Measurements from ENCODE around the gene NUDT22.

NUDT22 gene

GRCh38 chr11:64198511-64198910 is 27.6 kb upstream of the NUDT22 start:
- H3K4me1 Mint-ChIP-seq (ENCODE audit: low read depth), result peaks cover 5% of the 10 kb centered on the region
- H3K4me3 Mint-ChIP-seq, result no peak overlapping the region
- H3K27me3 Mint-ChIP-seq (ENCODE audit: low read depth), result no peaks in the 10 kb centered on the region
- no peaks in the 10 kb centered on the region for H3K9me3 Mint-ChIP-seq
- H3K27ac Mint-ChIP-seq, result no peak overlapping the region
- peaks cover 58% of the 10 kb centered on the region for H3K36me3 Mint-ChIP-seq (ENCODE audit: low read depth)

- H3K27ac Mint-ChIP-seq, result no peak overlapping the region
- H3K9me3 Mint-ChIP-seq, result no peaks in the 10 kb centered on the region
- H3K4me3 Mint-ChIP-seq, result no peak overlapping the region
- peaks cover 57% of the 10 kb centered on the region for H3K36me3 Mint-ChIP-seq (ENCODE audit: low read depth)
- no peaks in the 10 kb centered on the region for H3K27me3 Mint-ChIP-seq (ENCODE audit: low read depth)
- peaks cover 20% of the 10 kb centered on the region for H3K4me1 Mint-ChIP-seq (ENCODE audit: low read depth)
These were observed 24.5 kb upstream of the NUDT22 start for GRCh38 chr11:64201543-64201942.

GRCh38 chr11:64202992-64203391 is 23.1 kb upstream of the NUDT22 start:
- Mint-ChIP-seq H3K4me1 (ENCODE audit: low read depth) (peaks cover 22% of the 10 kb centered on the region), H3K36me3 (ENCODE audit: low read depth) (peaks cover 56% of the 10 kb centered on the region), H3K4me3 (no peak overlapping the region), H3K9me3 (no peaks in the 10 kb centered on the region), H3K27me3 (ENCODE audit: low read depth) (no peaks in the 10 kb centered on the region), H3K27ac (peak overlapping the region; percentile 3)

GRCh38 chr11:64203421-64204079 is 22.5 kb upstream of the NUDT22 start:
- H3K27me3 Mint-ChIP-seq (ENCODE audit: low read depth), result no peaks in the 10 kb centered on the region
- H3K27ac Mint-ChIP-seq, result peak overlapping the region; percentile 3
- H3K4me3 Mint-ChIP-seq, result peak overlapping the region; percentile 28
- no peaks in the 10 kb centered on the region for H3K9me3 Mint-ChIP-seq
- H3K36me3 Mint-ChIP-seq (ENCODE audit: low read depth), result peaks cover 56% of the 10 kb centered on the region
- H3K4me1 Mint-ChIP-seq (ENCODE audit: low read depth), result peaks cover 22% of the 10 kb centered on the region

- peaks cover 25% of the 10 kb centered on the region for H3K4me1 Mint-ChIP-seq (ENCODE audit: low read depth)
- H3K27ac Mint-ChIP-seq, result peak overlapping the region; percentile 88
- H3K36me3 Mint-ChIP-seq (ENCODE audit: low read depth), result peaks cover 59% of the 10 kb centered on the region
- H3K27me3 Mint-ChIP-seq (ENCODE audit: low read depth), result no peaks in the 10 kb centered on the region
- H3K4me3 Mint-ChIP-seq, result peak overlapping the region; percentile 28
- no peaks in the 10 kb centered on the region for H3K9me3 Mint-ChIP-seq
These were observed 22.0 kb upstream of the NUDT22 start for GRCh38 chr11:64204080-64204440.

GRCh38 chr11:64204464-64204989 is 21.5 kb upstream of the NUDT22 start:
- no peaks in the 10 kb centered on the region for H3K9me3 Mint-ChIP-seq
- peak overlapping the region; percentile 88 for H3K27ac Mint-ChIP-seq
- H3K4me3 Mint-ChIP-seq, result peak overlapping the region; percentile 70
- peaks cover 28% of the 10 kb centered on the region for H3K4me1 Mint-ChIP-seq (ENCODE audit: low read depth)
- H3K27me3 Mint-ChIP-seq (ENCODE audit: low read depth), result no peaks in the 10 kb centered on the region
- H3K36me3 Mint-ChIP-seq (ENCODE audit: low read depth), result peaks cover 62% of the 10 kb centered on the region

- Mint-ChIP-seq H3K27ac (peak within 1 kb of the TSS; percentile 95), H3K4me1 (ENCODE audit: low read depth) (peaks cover 28% of the 10 kb centered on the region), H3K36me3 (ENCODE audit: low read depth) (peaks cover 55% of the 10 kb centered on the region), H3K4me3 (peak within 1 kb of the TSS; percentile 90), H3K9me3 (no peaks in the 10 kb centered on the region), H3K27me3 (ENCODE audit: low read depth) (no peaks in the 10 kb centered on the region)
These were observed 19.4 kb upstream of the NUDT22 start, which contains the start of gene FERMT3 for GRCh38 chr11:64206457-64207255. TSS of gene FERMT3 (plus strand) at chr11:64206721. CDS start at chr11:64207365, 644 bp downstream.

- Mint-ChIP-seq H3K27ac (peak overlapping the region; percentile 95), H3K36me3 (ENCODE audit: low read depth) (peaks cover 59% of the 10 kb centered on the region), H3K27me3 (ENCODE audit: low read depth) (no peaks in the 10 kb centered on the region), H3K4me3 (peak overlapping the region; percentile 90), H3K9me3 (no peaks in the 10 kb centered on the region), H3K4me1 (ENCODE audit: low read depth) (peaks cover 32% of the 10 kb centered on the region)
These were observed 18.6 kb upstream of the NUDT22 start for GRCh38 chr11:64207256-64208085.

- peaks cover 53% of the 10 kb centered on the region for H3K36me3 Mint-ChIP-seq (ENCODE audit: low read depth)
- H3K4me3 Mint-ChIP-seq, result peak overlapping the region; percentile 90
These were observed 17.8 kb upstream of the NUDT22 start for GRCh38 chr11:64208086-64208795.

GRCh38 chr11:64208796-64209562 is 17.1 kb upstream of the NUDT22 start:
- Mint-ChIP-seq H3K36me3 (ENCODE audit: low read depth) (peaks cover 50% of the 10 kb centered on the region), H3K4me3 (peak overlapping the region; percentile 65), H3K27ac (peak overlapping the region; percentile 67), H3K9me3 (no peaks in the 10 kb centered on the region), H3K27me3 (ENCODE audit: low read depth) (no peaks in the 10 kb centered on the region), H3K4me1 (ENCODE audit: low read depth) (peaks cover 29% of the 10 kb centered on the region)

More at GRCh38 chr11:64208086-64208795, 17.8 kb upstream of the NUDT22 start:
- Mint-ChIP-seq H3K9me3 (no peaks in the 10 kb centered on the region), H3K27ac (peak overlapping the region; percentile 95), H3K4me1 (ENCODE audit: low read depth) (peaks cover 33% of the 10 kb centered on the region), H3K27me3 (ENCODE audit: low read depth) (no peaks in the 10 kb centered on the region)

GRCh38 chr11:64209563-64209843 is 16.6 kb upstream of the NUDT22 start:
- no peak overlapping the region for H3K4me3 Mint-ChIP-seq
- H3K4me1 Mint-ChIP-seq (ENCODE audit: low read depth), result peaks cover 24% of the 10 kb centered on the region
- H3K27ac Mint-ChIP-seq, result no peak overlapping the region
- no peaks in the 10 kb centered on the region for H3K9me3 Mint-ChIP-seq
- H3K36me3 Mint-ChIP-seq (ENCODE audit: low read depth), result peaks cover 45% of the 10 kb centered on the region
- no peaks in the 10 kb centered on the region for H3K27me3 Mint-ChIP-seq (ENCODE audit: low read depth)

GRCh38 chr11:64210301-64211020 is 15.6 kb upstream of the NUDT22 start:
- H3K9me3 Mint-ChIP-seq, result no peaks in the 10 kb centered on the region
- H3K4me1 Mint-ChIP-seq (ENCODE audit: low read depth), result peaks cover 24% of the 10 kb centered on the region
- H3K27ac Mint-ChIP-seq, result peak overlapping the region; percentile 24
- peaks cover 48% of the 10 kb centered on the region for H3K36me3 Mint-ChIP-seq (ENCODE audit: low read depth)
- H3K4me3 Mint-ChIP-seq, result no peak overlapping the region
- H3K27me3 Mint-ChIP-seq (ENCODE audit: low read depth), result no peaks in the 10 kb centered on the region

Measured in T-helper 1 cell treated with Interleukin-12 subunit alpha and Interleukin-12 subunit beta and Interleukin-4 antibody, amounts not matched to agents 30 μg/mL and 1 μg/mL, for 36 hours (primary cell).